Activated CD8-positive, alpha-beta memory T cell treated with anti-CD3 and anti-CD28 coated beads, Interleukin-2, amount 50 U/mL, for 48 hours (primary cell): Measurements from ENCODE around the gene SRC.

Experiments
- DNase-seq: peaks from one replicate; pipeline ENCODE4 v3.0.0-alpha.2; 2020

Gene SRC

DNA sequence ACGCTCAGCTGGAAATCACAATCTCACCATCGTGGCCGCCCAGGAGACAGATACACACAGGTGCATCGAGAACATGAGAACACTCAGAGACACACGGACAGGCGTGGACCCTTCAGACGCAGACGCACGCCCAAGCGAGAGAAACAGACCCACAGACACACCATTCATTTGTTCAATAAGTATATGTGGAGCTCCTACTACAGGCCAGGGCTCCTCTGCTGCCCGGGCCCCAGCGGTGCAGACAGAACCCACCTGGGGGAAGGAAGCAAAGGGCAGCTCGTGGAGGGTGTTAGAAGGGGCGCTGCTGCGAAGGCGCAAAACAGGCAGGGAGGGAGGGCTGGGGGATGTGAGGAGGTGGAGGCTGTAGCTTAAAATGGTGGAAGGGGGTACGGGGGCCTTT is 39.2 kb downstream of the SRC start:
- no peak for DNase-seq

GRCh38 chr20:37385659-37386504 is 39.9 kb downstream of the SRC start:
- DNase-seq: no peak

- DNase-seq: no peak
Measured at GRCh38 chr20:37386505-37387251, 40.7 kb downstream of the SRC start.

- no peak for DNase-seq
Measured at GRCh38 chr20:37387519-37388269, 41.8 kb downstream of the SRC start.

- no peak for DNase-seq
Measured at GRCh38 chr20:37388831-37389230, 42.9 kb downstream of the SRC start.

GRCh38 chr20:37389241-37389747 is 43.4 kb downstream of the SRC start:
- DNase-seq: no peak

DNA sequence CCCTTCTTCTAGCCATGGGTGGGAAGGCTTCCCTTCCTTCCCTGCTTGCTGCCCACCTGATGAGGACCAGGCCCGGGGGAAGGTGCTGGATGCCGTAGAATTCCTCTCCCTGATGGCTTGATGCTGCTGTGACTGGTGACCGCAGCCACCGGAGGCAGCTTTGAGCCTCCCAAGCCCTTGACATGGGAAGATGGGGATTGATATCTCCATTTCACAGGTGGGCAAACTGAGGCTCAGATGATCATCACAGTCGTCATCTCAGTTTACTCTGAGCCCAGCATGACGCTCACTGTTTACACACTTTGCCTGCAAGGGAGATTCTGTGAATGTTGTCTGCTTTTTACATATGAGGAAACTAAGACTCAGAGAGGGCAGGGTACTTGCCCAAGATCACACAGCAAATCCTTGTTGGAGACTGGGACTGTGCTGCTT is 43.9 kb downstream of the SRC start:
- no peak for DNase-seq

GRCh38 chr20:37390503-37390890 is 44.6 kb downstream of the SRC start:
- no peak for DNase-seq

GRCh38 chr20:37390891-37391525 is 45.1 kb downstream of the SRC start:
- DNase-seq: no peak

- no peak for DNase-seq
Measured at GRCh38 chr20:37392441-37393195, 46.7 kb downstream of the SRC start.

DNA sequence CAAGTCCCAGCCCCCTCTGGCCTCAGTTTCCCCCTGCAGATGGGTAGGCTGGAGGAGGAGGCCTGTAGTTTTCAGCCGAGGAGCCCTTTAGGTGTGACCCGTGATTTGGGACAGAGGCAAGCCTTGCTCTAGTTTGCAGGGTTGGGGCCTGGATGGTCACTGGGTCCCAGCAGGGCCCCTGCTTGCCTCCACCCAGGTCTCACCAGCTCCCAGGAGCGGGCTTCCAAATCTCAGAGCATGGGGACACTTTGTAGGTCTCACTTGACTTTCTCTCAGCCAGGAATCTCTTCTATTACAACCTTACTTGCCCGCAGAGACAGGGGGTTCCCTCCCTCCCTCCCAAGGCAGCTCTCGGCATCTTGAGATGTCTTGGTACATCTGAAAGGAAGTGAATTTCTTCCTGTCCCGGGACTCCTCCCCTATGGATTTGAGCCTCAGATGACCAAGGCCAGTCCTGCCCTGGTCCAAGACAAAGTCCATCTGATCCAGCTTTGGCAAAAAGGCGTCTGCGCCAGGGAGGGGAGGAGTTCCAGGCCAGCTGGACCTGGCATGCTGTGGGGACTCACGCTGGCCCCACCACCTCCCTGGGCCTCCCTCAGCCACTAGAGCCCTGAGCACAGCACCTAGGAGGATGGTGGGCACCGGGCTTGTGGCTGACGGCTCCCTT is 47.4 kb downstream of the SRC start:
- no peak for DNase-seq

DNA sequence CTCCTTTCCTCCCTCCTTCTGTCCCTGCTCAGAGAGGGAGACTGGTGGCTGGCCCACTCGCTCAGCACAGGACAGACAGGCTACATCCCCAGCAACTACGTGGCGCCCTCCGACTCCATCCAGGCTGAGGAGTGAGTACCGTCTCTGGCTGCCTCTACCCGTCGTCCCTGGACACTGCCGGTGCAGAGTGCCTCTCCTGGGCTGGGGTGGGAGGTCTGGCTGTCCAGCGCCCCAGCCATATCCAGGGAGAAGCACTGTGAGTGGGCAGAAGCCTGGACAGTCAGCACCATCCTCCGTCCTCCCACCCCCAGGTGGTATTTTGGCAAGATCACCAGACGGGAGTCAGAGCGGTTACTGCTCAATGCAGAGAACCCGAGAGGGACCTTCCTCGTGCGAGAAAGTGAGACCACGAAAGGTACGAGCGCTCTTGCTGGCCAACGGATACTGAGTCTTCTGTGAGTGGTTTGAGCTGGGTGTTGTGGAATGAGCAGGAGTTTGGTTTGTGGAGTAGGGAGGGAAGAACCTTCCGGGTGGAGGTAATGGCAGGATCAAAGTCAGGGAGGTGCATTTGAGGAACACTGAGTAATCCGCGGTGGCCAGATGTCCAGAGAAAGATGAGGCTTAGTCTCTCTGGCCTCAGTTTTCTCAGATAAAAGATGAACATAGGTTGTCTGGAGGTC is 48.1 kb downstream of the SRC start:
- no peak for DNase-seq

GRCh38 chr20:37394543-37395409 is 48.8 kb downstream of the SRC start:
- no peak for DNase-seq

GRCh38 chr20:37395410-37395797 is 49.5 kb downstream of the SRC start:
- DNase-seq: no peak

GRCh38 chr20:37395921-37396415 is 50.0 kb downstream of the SRC start:
- no peak for DNase-seq

DNA sequence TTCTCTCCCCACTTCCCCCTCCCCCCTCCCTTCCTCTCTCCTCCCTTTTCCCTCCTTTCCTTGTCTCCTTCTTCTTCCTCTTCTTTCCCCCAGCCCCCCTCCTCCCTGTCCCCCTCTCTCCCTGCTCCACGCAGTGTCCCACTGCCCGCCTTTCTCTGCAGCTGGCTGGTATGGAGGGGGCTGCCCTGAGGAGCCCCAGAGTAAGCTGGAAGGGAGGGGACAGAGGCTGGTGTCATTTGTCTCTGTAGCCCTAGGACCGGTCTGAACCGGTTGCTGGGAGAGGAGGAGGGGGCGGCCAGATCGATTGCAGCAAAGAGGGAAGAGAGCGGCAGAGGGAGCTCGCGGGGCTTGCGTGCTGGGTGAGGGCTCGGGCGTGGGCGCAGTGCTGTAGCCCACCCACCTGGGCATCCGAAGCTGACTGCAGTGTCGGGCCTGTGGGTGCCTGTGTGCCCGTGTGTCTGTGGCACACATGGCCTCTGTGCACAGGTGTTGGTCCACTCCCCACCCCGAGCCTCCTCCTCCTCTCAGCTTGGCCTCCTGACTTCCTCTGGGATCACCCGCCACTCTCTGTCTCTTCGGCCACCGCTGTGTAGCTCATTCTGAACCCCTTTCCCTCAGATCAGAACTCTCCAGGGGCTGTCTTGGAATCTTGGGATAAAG is 50.6 kb downstream of the SRC start:
- DNase-seq: no peak

- no peak for DNase-seq
Measured at GRCh38 chr20:37397076-37397953, 51.4 kb downstream of the SRC start.
